MM.1S (cell line): Measurements from ENCODE around the gene CCDC171.
A peak's percentile ranks its signal among the peaks of the same experiment; 100 is the strongest.

Experiments used
- CTCF ChIP-seq: fragments of 300-600 bp; sonication (generic); IDR thresholded peaks from 2 replicates; pipeline ENCODE4 v1.5.1; 2016; ENCODE audit warnings: antibody characterized with exemption, low read length, mixed read lengths
- EZH2 ChIP-seq: fragments of 300-600 bp; sonication (generic); optimal IDR thresholded peaks from 2 replicates; pipeline ENCODE3; 2017; ENCODE audit warnings: low read depth, mild to moderate bottlenecking, antibody characterized with exemption, low read length, mixed read lengths
- EZH2phosphoT487 ChIP-seq: fragments of 300-600 bp; sonication (generic); IDR thresholded peaks from 2 replicates; pipeline ENCODE4 v1.6.1; 2018; ENCODE audit warnings: antibody characterized with exemption, low read length

GRCh38 chr9:15642369-15642962 is 89.6 kb downstream of the CCDC171 start:
- TF ChIP-seq CTCF: peak; percentile 29
- TF ChIP-seq EZH2: no peak
- no peak for TF ChIP-seq EZH2phosphoT487
